A549 (cell line): ENCODE results near the gene XYLT1. TPM values are rescaled to one million over a fixed set of nuclear protein-coding genes. Genes with fewer than 3 reads are reported as not detected.

Experiments used
- ATAC-seq, 2 experiments: fragments of 200-7000 bp in 1 of 2; fragments of >200 bp in 1 of 2; cut with Nextera tagmentation in 1 of 2; cut with Tn5 transposase in 1 of 2; 3 replicates each; pipeline versions ENCODE4 v1.8.0 to v1.9.1; 2018 to 2020; ENCODE audit warnings: mild to moderate bottlenecking in 1 of 2, moderate library complexity in 1 of 2
- CTCF ChIA-PET: fragments of 300-600 bp; sonication (Branson Sonifier 250); formaldehyde crosslinking; extraction: SDS; loops from one replicate; lab custom pipeline; 2021; ENCODE audit warnings: antibody characterized with exemption, inconsistent platforms; lab: Yijun Ruan, JAX
- POLR2A ChIA-PET: fragments of 350-600 bp; formaldehyde crosslinking; extraction: SDS; loops from one replicate; lab custom pipeline; 2021; ENCODE audit warnings: antibody characterized with exemption, inconsistent platforms; lab: Yijun Ruan, JAX
- DNase-seq, 2 experiments: peaks; one replicate each; pipeline versions ENCODE4 v3.0.0 to v3.0.0-alpha.2; 2011 to 2016; ENCODE audit warnings: low read depth in 1 of 2, low spot score in 1 of 2
- FAIRE-seq: peaks from 2 replicates; lab custom pipeline; 2011; peaks lifted over from hg19 to GRCh38; lab: Jason Lieb, UNC
- H3K27ac ChIP-seq, 2 experiments: fragments of >200 bp; sonication (Bioruptor Twin); formaldehyde crosslinking; 3 replicates each; pipeline ENCODE4 v1.5.1; 2016 to 2017
- H3K4me1 ChIP-seq: fragments of >200 bp; sonication (Bioruptor Twin); formaldehyde crosslinking; 3 replicates; pipeline ENCODE4 v1.6.1; 2016
- H3K4me2 ChIP-seq: fragments of >200 bp; sonication (Bioruptor Twin); formaldehyde crosslinking; 3 replicates; pipeline ENCODE4 v1.6.1; 2016
- H3K4me3 ChIP-seq: fragments of >200 bp; sonication (Bioruptor Twin); formaldehyde crosslinking; 3 replicates; pipeline ENCODE4 v1.5.1; 2016
- H3K9me3 ChIP-seq: fragments of >200 bp; sonication (Bioruptor Twin); formaldehyde crosslinking; 3 replicates; pipeline ENCODE4 v1.6.1; 2016
- CEBPB ChIP-seq, 2 experiments: fragments of >200 bp in 1 of 2; sonication (Bioruptor Twin) in 1 of 2; formaldehyde crosslinking in 1 of 2; IDR thresholded peaks; 2 replicates each; pipeline ENCODE4 v1.6.1; 2012 to 2016
- CHD2 ChIP-seq: fragments of 150-350 bp; IDR thresholded peaks from 2 replicates; pipeline ENCODE4 v1.6.1; 2014; ENCODE audit warnings: low read length; ENCODE audit not compliant: partially characterized antibody
- CHD4 ChIP-seq: fragments of 200-600 bp; sonication (generic); IDR thresholded peaks from 2 replicates; pipeline ENCODE4 v1.6.1; 2016; ENCODE audit warnings: antibody characterized with exemption, mild to moderate bottlenecking, borderline replicate concordance
- CTCF ChIP-seq: fragments of >200 bp; sonication (Bioruptor Twin); formaldehyde crosslinking; IDR thresholded peaks from 3 replicates; pipeline ENCODE4 v1.5.1; 2016
- EHF ChIP-seq: fragments of 250-450 bp; sonication (Bioruptor Pico); IDR thresholded peaks from 2 replicates; pipeline ENCODE4 v1.5.0; 2020; ENCODE audit warnings: mild to moderate bottlenecking
- EP300 ChIP-seq, 2 experiments: fragments of >200 bp; sonication (Bioruptor Twin); formaldehyde crosslinking; IDR thresholded peaks; 2 replicates in 1 of 2; 3 replicates in 1 of 2; pipeline ENCODE4 v1.6.1; 2016 to 2017
- ESRRA ChIP-seq: fragments of 150-350 bp; IDR thresholded peaks from 2 replicates; pipeline ENCODE4 v1.6.1; 2014; ENCODE audit warnings: mild to moderate bottlenecking, low read length, borderline replicate concordance
- FOSL2 ChIP-seq, 2 experiments: fragments of 450-650 bp in 1 of 2; fragments of >200 bp in 1 of 2; sonication (Bioruptor Twin) in 1 of 2; formaldehyde crosslinking; IDR thresholded peaks; 2 replicates each; pipeline versions ENCODE4 v1.5.0 to v1.6.1; 2016 to 2020; ENCODE audit warnings: mild to moderate bottlenecking in 1 of 2, moderate library complexity in 1 of 2
- FOXS1 ChIP-seq: fragments of 250-450 bp; sonication (Bioruptor Pico); IDR thresholded peaks from 2 replicates; pipeline ENCODE4 v1.5.0; 2020; ENCODE audit warnings: mild to moderate bottlenecking, moderate library complexity
- GATA3 ChIP-seq: IDR thresholded peaks from 2 replicates; pipeline ENCODE4 v1.6.1; 2012; ENCODE audit warnings: borderline replicate concordance
- HDAC2 ChIP-seq: fragments of 200-600 bp; sonication (generic); IDR thresholded peaks from 2 replicates; pipeline ENCODE4 v1.6.1; 2016
- HEYL ChIP-seq: fragments of 250-450 bp; sonication (Bioruptor Pico); IDR thresholded peaks from 2 replicates; pipeline ENCODE4 v1.8.0; 2021; ENCODE audit warnings: mild to moderate bottlenecking, moderate library complexity
- KDM5A ChIP-seq: fragments of 200-600 bp; sonication (generic); IDR thresholded peaks from 2 replicates; pipeline ENCODE4 v1.6.1; 2016; ENCODE audit warnings: antibody characterized with exemption, mild to moderate bottlenecking
- MAZ ChIP-seq: fragments of 150-350 bp; IDR thresholded peaks from 2 replicates; pipeline ENCODE4 v1.6.1; 2014; ENCODE audit warnings: antibody characterized with exemption, low read depth, low read length, borderline replicate concordance
- NPAS2 ChIP-seq: fragments of 250-450 bp; sonication (Bioruptor Pico); IDR thresholded peaks from 2 replicates; pipeline ENCODE4 v1.8.0; 2022; ENCODE audit warnings: mild to moderate bottlenecking, moderate library complexity, borderline replicate concordance
- PBX3 ChIP-seq: IDR thresholded peaks from 2 replicates; pipeline ENCODE4 v1.6.1; 2012
- PHF8 ChIP-seq: fragments of 200-600 bp; sonication (generic); IDR thresholded peaks from 2 replicates; pipeline ENCODE4 v1.6.1; 2016; ENCODE audit warnings: low read depth, mild to moderate bottlenecking, antibody characterized with exemption, moderate library complexity, borderline replicate concordance
- RCOR1 ChIP-seq: fragments of 150-350 bp; IDR thresholded peaks from 2 replicates; pipeline ENCODE4 v1.6.1; 2014; ENCODE audit warnings: antibody characterized with exemption, low read length, low read depth
- SMC3 ChIP-seq: fragments of >200 bp; sonication (Bioruptor Twin); formaldehyde crosslinking; IDR thresholded peaks from 3 replicates; pipeline ENCODE4 v1.6.1; 2018; ENCODE audit warnings: inconsistent platforms
- USF2 ChIP-seq: fragments of 450-650 bp; IDR thresholded peaks from 2 replicates; pipeline ENCODE4 v1.6.1; 2014; ENCODE audit warnings: antibody characterized with exemption
- ZC3H11A ChIP-seq: fragments of 450-650 bp; IDR thresholded peaks from 2 replicates; pipeline ENCODE4 v1.6.1; 2014; ENCODE audit warnings: antibody characterized with exemption, mild to moderate bottlenecking
- ZFP36 ChIP-seq: fragments of 450-650 bp; IDR thresholded peaks from 2 replicates; pipeline ENCODE4 v1.6.1; 2014; ENCODE audit warnings: borderline replicate concordance; ENCODE audit not compliant: partially characterized antibody
- ZSCAN20 ChIP-seq: fragments of 250-450 bp; sonication (Bioruptor Pico); IDR thresholded peaks from 2 replicates; pipeline ENCODE4 v1.8.0; 2022; ENCODE audit warnings: mild to moderate bottlenecking, moderate library complexity
- WGBS: methylation state at CpG from one replicate; pipeline ENCODE4 v1.1.6; 2017; ENCODE audit errors: missing lambda C conversion rate; 5-methylcytosine and 5-hydroxymethylcytosine counted together
- polyA plus RNA-seq, 4 experiments: library from polyadenylated mRNA; depleted of rRNA in 3 of 4; stranded (reverse); fragments of >200 nt; fragmentation: RNase III in 1 of 4; extraction: RNeasy Plus Mini Kit Qiagen cat#74134 plus additional on column Dnase treatment in 1 of 4; gene quantifications; 2 replicates in 3 of 4; 3 replicates in 1 of 4; pipeline ENCODE4 v1.2.3, GENCODE V29; 2011 to 2017

Gene XYLT1
- polyA plus RNA-seq, 2 of the 4 experiments (the other 2 are of a cell fraction) = 0.78 to 0.88 TPM

- TF ChIP-seq EHF (CRISPR knock-in tag) = no peak
- TF ChIP-seq NPAS2 (CRISPR knock-in tag) = no peak
Measured at GRCh38 chr16:17465460-17465859, 5.3 kb downstream of the XYLT1 start (continued).

GRCh38 chr16:17463335-17463734, 7.4 kb downstream of the XYLT1 start:
- H3K27ac ChIP-seq = no peak overlapping the region
- WGBS = 29% methylated on average over 2 of the region's 2 CpGs
- H3K4me2 ChIP-seq = no peak overlapping the region
- H3K4me3 ChIP-seq = no peak overlapping the region
- no peaks in the 10 kb centered on the region for H3K9me3 ChIP-seq
- no peak for FAIRE-seq
- CTCF ChIA-PET = interaction anchor here (1.2 to 1.8 kb wide), 2 partner anchors 79 to 602 kb away, joined by 3 read pairs; no protein-coding TSS in a partner anchor
- no peak for TF ChIP-seq PHF8
- TF ChIP-seq, all 56 proteins: peak for 0
- POLR2A ChIA-PET = no interaction called here
- ATAC-seq (no peak), DNase-seq (no peak)
- no peaks in the 10 kb centered on the region for H3K4me1 ChIP-seq

GRCh38 chr16:17461951-17462729, 8.6 kb downstream of the XYLT1 start:
- DNase-seq (no peak), ATAC-seq (no peak), FAIRE-seq (no peak)
- Histone ChIP-seq H3K4me3 (no peak overlapping the region), H3K4me2 (no peak overlapping the region), H3K9me3 (no peaks in the 10 kb centered on the region), H3K27ac (no peak overlapping the region), H3K4me1 (no peaks in the 10 kb centered on the region)
- CTCF ChIA-PET = interaction anchor here (1.2 to 1.8 kb wide), 3 partner anchors 18 to 601 kb away, joined by 3 read pairs; no protein-coding TSS in a partner anchor
- WGBS = 50% methylated on average over 12 of the region's 13 CpGs
- POLR2A ChIA-PET = interaction anchor here (0.5 kb wide), 1 partner anchor 201 kb away, joined by 3 read pairs; no protein-coding TSS in a partner anchor
- TF ChIP-seq MAZ (no peak), CHD2 (no peak), ZFP36 (no peak), SMC3 (no peak), ESRRA (no peak), PBX3 (no peak), HDAC2 (no peak), ZC3H11A (no peak), EP300 (IDR thresholded peaks at IDR 0.05) (no peak), USF2 (no peak), CEBPB (IDR thresholded peaks at IDR 0.05) (no peak), FOXS1 (CRISPR knock-in tag) (no peak), KDM5A (no peak)
- TF ChIP-seq, all 56 proteins: peak for 0

GRCh38 chr16:17460890-17461289, 9.9 kb downstream of the XYLT1 start:
- H3K27ac ChIP-seq = no peak overlapping the region
- POLR2A ChIA-PET = no interaction called here

More at GRCh38 chr16:17460890-17461289, 9.9 kb downstream of the XYLT1 start:
- Histone ChIP-seq H3K4me3 (no peak overlapping the region), H3K4me1 (no peaks in the 10 kb centered on the region), H3K4me2 (no peak overlapping the region), H3K9me3 (no peaks in the 10 kb centered on the region)
- 16% methylated on average over 3 of the region's 3 CpGs for WGBS
- CTCF ChIA-PET = no interaction called here
- ATAC-seq = no peak
- TF ChIP-seq CTCF (no peak), CEBPB (IDR thresholded peaks at IDR 0.05) (no peak), RCOR1 (no peak), HEYL (CRISPR knock-in tag) (no peak), ZSCAN20 (CRISPR knock-in tag) (no peak), GATA3 (no peak), FOSL2 (IDR thresholded peaks at IDR 0.05) (no peak), FOSL2 (CRISPR knock-in tag; IDR thresholded peaks at IDR 0.05) (no peak), CHD4 (no peak)
- DNase-seq = no peak
- FAIRE-seq = no peak
